OCI-LY1 (cell line): Measurements from ENCODE around the gene HPCAL4.

Experiments
- EZH2 ChIP-seq: fragments of 200-600 bp; sonication (generic), shearing (Covaris generic); IDR thresholded peaks from 2 replicates; pipeline ENCODE4 v1.8.0; 2017; ENCODE audit warnings: borderline replicate concordance, mixed run types, mild to moderate bottlenecking, antibody characterized with exemption, low read length, moderate library complexity, mixed read lengths
- TF ChIP-seq, protein P1 (sequence below): fragments of 200-600 bp; sonication (generic), shearing (Covaris generic); IDR thresholded peaks from 2 replicates; pipeline ENCODE4 v1.5.1; 2017; ENCODE audit warnings: mild to moderate bottlenecking, antibody characterized with exemption, low read length, moderate library complexity, mixed read lengths

DNA sequence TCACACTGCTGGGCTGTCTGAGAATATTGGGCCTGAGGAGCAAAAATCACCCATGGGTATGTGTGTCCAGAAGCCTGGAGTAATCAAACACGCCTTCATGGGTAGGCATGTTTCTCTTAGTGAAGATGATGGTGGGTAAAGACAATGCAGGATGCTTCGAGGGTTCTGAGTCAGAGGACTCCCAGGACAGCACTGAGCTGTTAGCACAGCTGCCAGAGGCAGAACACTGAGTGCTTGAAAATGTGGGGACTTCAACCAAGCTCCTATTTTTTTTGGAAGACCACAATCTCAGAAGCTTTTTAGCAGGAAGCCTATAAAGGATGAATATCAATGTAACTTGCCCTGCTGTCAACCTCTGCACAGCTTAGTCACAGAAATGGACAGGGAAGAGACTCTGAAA is 11.4 kb downstream of the HPCAL4 start:
- TF ChIP-seq, protein P1, sequence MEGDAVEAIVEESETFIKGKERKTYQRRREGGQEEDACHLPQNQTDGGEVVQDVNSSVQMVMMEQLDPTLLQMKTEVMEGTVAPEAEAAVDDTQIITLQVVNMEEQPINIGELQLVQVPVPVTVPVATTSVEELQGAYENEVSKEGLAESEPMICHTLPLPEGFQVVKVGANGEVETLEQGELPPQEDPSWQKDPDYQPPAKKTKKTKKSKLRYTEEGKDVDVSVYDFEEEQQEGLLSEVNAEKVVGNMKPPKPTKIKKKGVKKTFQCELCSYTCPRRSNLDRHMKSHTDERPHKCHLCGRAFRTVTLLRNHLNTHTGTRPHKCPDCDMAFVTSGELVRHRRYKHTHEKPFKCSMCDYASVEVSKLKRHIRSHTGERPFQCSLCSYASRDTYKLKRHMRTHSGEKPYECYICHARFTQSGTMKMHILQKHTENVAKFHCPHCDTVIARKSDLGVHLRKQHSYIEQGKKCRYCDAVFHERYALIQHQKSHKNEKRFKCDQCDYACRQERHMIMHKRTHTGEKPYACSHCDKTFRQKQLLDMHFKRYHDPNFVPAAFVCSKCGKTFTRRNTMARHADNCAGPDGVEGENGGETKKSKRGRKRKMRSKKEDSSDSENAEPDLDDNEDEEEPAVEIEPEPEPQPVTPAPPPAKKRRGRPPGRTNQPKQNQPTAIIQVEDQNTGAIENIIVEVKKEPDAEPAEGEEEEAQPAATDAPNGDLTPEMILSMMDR: no peak
- TF ChIP-seq EZH2: no peak
